Body of pancreas (tissue), 4 donors: ENCODE data around the gene SLC35F4. TPM values are rescaled to one million over a fixed set of nuclear protein-coding genes. Genes with fewer than 3 reads are reported as not detected.

Source experiments
- ATAC-seq: fragments of 150-250 bp; one replicate; pipeline ENCODE4 v1.9.1; 2016
- DNase-seq, 4 donors: peaks; one replicate each; pipeline ENCODE4 v3.0.0-alpha.2; 2019
- H3K27ac ChIP-seq, 4 donors: fragments of 200-600 bp; sonication (generic); 1 replicate in 3 of 4; 2 replicates in 1 of 4; pipeline versions ENCODE4 v1.5.1 to v1.6.1; 2016 to 2019; ENCODE audit warnings: mild to moderate bottlenecking in 1 of 4, mixed read lengths in 1 of 4, moderate library complexity in 1 of 4
- H3K27me3 ChIP-seq, 2 donors: fragments of 200-600 bp; sonication (generic); one replicate each; pipeline ENCODE4 v1.6.0; 2016; ENCODE audit warnings: mild to moderate bottlenecking in 1 of 2
- H3K36me3 ChIP-seq, 2 donors: fragments of 200-600 bp; sonication (generic); replicated peaks in 1 of 2; 2 replicates each; pipeline ENCODE4 v1.5.1; 2016; ENCODE audit warnings: low read depth in 2 of 2; ENCODE audit not compliant: insufficient read depth in 1 of 2
- H3K4me1 ChIP-seq: fragments of 200-600 bp; sonication (generic); one replicate; pipeline ENCODE4 v1.6.0; 2016
- H3K4me3 ChIP-seq, 2 donors: fragments of 200-600 bp; sonication (generic); 1 replicate in 1 of 2; 2 replicates in 1 of 2; pipeline ENCODE4 v1.5.1; 2016 to 2019
- H3K9me3 ChIP-seq, 3 donors: fragments of 200-600 bp; sonication (generic); 1 replicate in 2 of 3; 2 replicates in 1 of 3; pipeline ENCODE4 v1.5.1; 2016
- CTCF ChIP-seq, 7 experiments: fragments of 450-650 bp in 4 of 7; fragments of 200-600 bp in 3 of 7; sonication (generic) in 3 of 7; IDR thresholded peaks; one replicate each; pipeline ENCODE4 v1.5.1; 2016 to 2019; ENCODE audit warnings: antibody characterized with exemption in 7 of 7
- POLR2A ChIP-seq, 3 donors: fragments of 450-650 bp; IDR thresholded peaks; one replicate each; pipeline ENCODE4 v1.6.1; 2016; ENCODE audit warnings: antibody characterized with exemption in 3 of 3, mild to moderate bottlenecking in 2 of 3
- WGBS, 2 donors: methylation state at CpG; one replicate each; pipeline ENCODE4 v1.1.5; 2017; 5-methylcytosine and 5-hydroxymethylcytosine counted together
- intact Hi-C: fragments of 100-400 bp; cut with DNase I; formaldehyde crosslinking; loops from one replicate; pipeline ENCODE4 v1.15.1; 2023
- total RNA-seq, 2 donors: library from RNA; depleted of rRNA; stranded (reverse); fragments of >200 nt; gene quantifications; one replicate each; pipeline ENCODE4 v1.1.0, GENCODE V29; 2016

SLC35F4 gene
- total RNA-seq, 2 donors from 2014 or later: not detected

- H3K9me3 ChIP-seq: no peaks in the 10 kb centered on the region
- no peaks in the 10 kb centered on the region for H3K4me1 ChIP-seq
- no peak overlapping the region for H3K4me3 ChIP-seq
- ATAC-seq: no peak
- WGBS, 2 donors: 76 to 96% methylated on average over 2 of the region's 2 CpGs
- no peak overlapping the region for H3K27ac ChIP-seq
- DNase-seq: no peak
- H3K36me3 ChIP-seq: no peaks in the 10 kb centered on the region
- no peaks in the 10 kb centered on the region for H3K27me3 ChIP-seq
- intact Hi-C loops: no loop called here
- TF ChIP-seq POLR2A (IDR thresholded peaks at IDR 0.05): no peak
- TF ChIP-seq CTCF (IDR thresholded peaks at IDR 0.05): no peak
These were observed 30.1 kb downstream of the SLC35F4 start for GRCh38 chr14:57835766-57836165.

- intact Hi-C loops: no loop called here
- H3K9me3 ChIP-seq: no peaks in the 10 kb centered on the region
- no peaks in the 10 kb centered on the region for H3K4me1 ChIP-seq
- 82 to 86% methylated on average over 3 of the region's 3 CpGs for WGBS, 2 donors
- DNase-seq (no peak), ATAC-seq (no peak)
- TF ChIP-seq POLR2A (IDR thresholded peaks at IDR 0.05) (no peak), CTCF (IDR thresholded peaks at IDR 0.05) (no peak)
- H3K27ac ChIP-seq: no peak overlapping the region
- no peaks in the 10 kb centered on the region for H3K36me3 ChIP-seq
- H3K4me3 ChIP-seq: no peak overlapping the region
- no peaks in the 10 kb centered on the region for H3K27me3 ChIP-seq
These were observed 30.9 kb downstream of the SLC35F4 start for GRCh38 chr14:57834961-57835360.

- Histone ChIP-seq H3K4me1 (no peaks in the 10 kb centered on the region), H3K4me3 (no peak overlapping the region), H3K27ac (no peak overlapping the region), H3K36me3 (no peaks in the 10 kb centered on the region), H3K9me3 (no peaks in the 10 kb centered on the region), H3K27me3 (no peaks in the 10 kb centered on the region)
- intact Hi-C loops: no loop called here
- no peak for TF ChIP-seq CTCF (IDR thresholded peaks at IDR 0.05)
- no peak for TF ChIP-seq POLR2A (IDR thresholded peaks at IDR 0.05)
- DNase-seq: no peak
- WGBS, 2 donors: 20 to 38% methylated on average over 1 of the region's 1 CpG
- no peak for ATAC-seq
These were observed 31.8 kb downstream of the SLC35F4 start for GRCh38 chr14:57834001-57834598.

- no peaks in the 10 kb centered on the region for H3K36me3 ChIP-seq
- H3K9me3 ChIP-seq: no peaks in the 10 kb centered on the region
- WGBS, 2 donors: 38 to 50% methylated on average over 3 of the region's 3 CpGs
- DNase-seq: peak; percentile 6 to 38 (median 12)
- no peak overlapping the region for H3K4me3 ChIP-seq
- H3K27ac ChIP-seq: no peak overlapping the region
- peak; percentile 62 for ATAC-seq
- H3K4me1 ChIP-seq: no peaks in the 10 kb centered on the region
- intact Hi-C loops: no loop called here
- TF ChIP-seq POLR2A (IDR thresholded peaks at IDR 0.05) (no peak), CTCF (IDR thresholded peaks at IDR 0.05) (no peak)
- no peaks in the 10 kb centered on the region for H3K27me3 ChIP-seq
These were observed 32.6 kb downstream of the SLC35F4 start for GRCh38 chr14:57833323-57833722.

DNA sequence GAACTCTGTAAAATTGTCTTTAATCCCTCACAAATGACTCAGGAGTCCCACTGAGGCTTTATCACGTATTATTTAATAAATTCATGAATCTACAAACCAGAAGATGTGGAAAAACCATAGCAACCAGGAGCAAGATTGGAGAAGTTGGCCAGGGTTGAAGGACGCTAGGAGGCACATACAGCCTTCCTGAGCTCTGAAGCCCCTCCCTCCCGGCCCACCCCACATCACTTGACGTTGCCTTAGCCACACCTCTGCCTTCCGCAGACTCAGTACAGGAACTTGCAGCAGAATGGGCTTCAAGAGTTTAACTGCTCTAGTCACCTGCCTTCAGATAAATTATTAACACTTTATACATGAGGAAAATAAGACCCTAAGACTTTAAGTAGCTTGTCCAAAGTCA is 33.9 kb downstream of the SLC35F4 start:
- TF ChIP-seq POLR2A (IDR thresholded peaks at IDR 0.05) (no peak), CTCF (IDR thresholded peaks at IDR 0.05) (no peak)
- Histone ChIP-seq H3K9me3 (no peaks in the 10 kb centered on the region), H3K27ac (no peak overlapping the region), H3K27me3 (no peaks in the 10 kb centered on the region), H3K36me3 (no peaks in the 10 kb centered on the region), H3K4me3 (no peak overlapping the region), H3K4me1 (no peaks in the 10 kb centered on the region)
- no peak for DNase-seq
- 15 to 22% methylated on average over 5 of the region's 5 CpGs for WGBS, 2 donors
- ATAC-seq: no peak
- intact Hi-C loops: no loop called here
